GM06990 (cell line): ENCODE results near the gene LCN12.

Experiments used
- DNase-seq: peaks from one replicate; pipeline ENCODE4 v3.0.0-alpha.2; 2011; ENCODE audit not compliant: insufficient read length; ENCODE audit errors: extremely low read depth
- H3K27me3 ChIP-seq: replicated peaks from 2 replicates; pipeline ENCODE4 v1.6.0; 2011; ENCODE audit warnings: low read length; ENCODE audit not compliant: control insufficient read depth, insufficient read depth
- H3K36me3 ChIP-seq: 2 replicates; pipeline ENCODE4 v1.5.1; 2011; ENCODE audit warnings: low read length; ENCODE audit not compliant: control insufficient read depth, insufficient read depth
- H3K4me3 ChIP-seq: replicated peaks from 2 replicates; pipeline ENCODE4 v1.5.1; 2011; ENCODE audit warnings: low read depth, mild to moderate bottlenecking, control low read depth, low read length
- CTCF ChIP-seq: IDR thresholded peaks from 2 replicates; pipeline ENCODE4 v1.5.1; 2011; ENCODE audit warnings: low read length, control low read depth, mild to moderate bottlenecking, inconsistent platforms; ENCODE audit not compliant: insufficient read depth, poor library complexity, severe bottlenecking

LCN12 gene

GRCh38 chr9:136930014-136930413 lies 22.1 kb upstream of the LCN12 start:
- Histone ChIP-seq H3K27me3 (no peaks in the 10 kb centered on the region), H3K36me3 (peaks cover 25% of the 10 kb centered on the region), H3K4me3 (no peak overlapping the region)
- DNase-seq, result no peak
- no peak for TF ChIP-seq CTCF

- no peak for DNase-seq
- no peak for TF ChIP-seq CTCF
- peaks cover 11% of the 10 kb centered on the region for H3K36me3 ChIP-seq
- H3K27me3 ChIP-seq, result no peaks in the 10 kb centered on the region
- H3K4me3 ChIP-seq, result no peak overlapping the region
These were observed 20.4 kb upstream of the LCN12 start for GRCh38 chr9:136931611-136932130.

GRCh38 chr9:136934277-136934676 lies 17.8 kb upstream of the LCN12 start:
- H3K36me3 ChIP-seq, result peaks cover 4% of the 10 kb centered on the region
- no peak overlapping the region for H3K4me3 ChIP-seq
- DNase-seq, result no peak
- TF ChIP-seq CTCF, result no peak
- no peaks in the 10 kb centered on the region for H3K27me3 ChIP-seq

- no peak for TF ChIP-seq CTCF
- no peak for DNase-seq
- peaks cover 15% of the 10 kb centered on the region for H3K36me3 ChIP-seq
- no peak overlapping the region for H3K4me3 ChIP-seq
- no peaks in the 10 kb centered on the region for H3K27me3 ChIP-seq
These were observed 16.4 kb upstream of the LCN12 start for GRCh38 chr9:136935651-136936050.

GRCh38 chr9:136936645-136937170 lies 15.4 kb upstream of the LCN12 start:
- TF ChIP-seq CTCF, result no peak
- no peak overlapping the region for H3K4me3 ChIP-seq
- peaks cover 25% of the 10 kb centered on the region for H3K36me3 ChIP-seq
- no peaks in the 10 kb centered on the region for H3K27me3 ChIP-seq
- no peak for DNase-seq

- Histone ChIP-seq H3K36me3 (peaks cover 31% of the 10 kb centered on the region), H3K4me3 (no peak overlapping the region), H3K27me3 (no peaks in the 10 kb centered on the region)
- peak; percentile 9 for DNase-seq
- no peak for TF ChIP-seq CTCF
These were observed 14.7 kb upstream of the LCN12 start for GRCh38 chr9:136937186-136938001.
